Type B pancreatic cell (in vitro differentiated cells): Measurements from ENCODE around the gene NXT2. TPM values are rescaled to one million over a fixed set of nuclear protein-coding genes. Genes with fewer than 3 reads are reported as not detected.

ENCODE experiments used
- DNase-seq: peaks from one replicate; pipeline ENCODE4 v3.0.0; 2021; ENCODE audit warnings: mixed read lengths; ENCODE audit not compliant: unreplicated experiment; ENCODE audit errors: extremely low spot score
- H3K27ac Mint-ChIP-seq: 2 replicates; pipeline ENCODE4 v1.8.0; 2021; ENCODE audit warnings: mild to moderate bottlenecking, mixed read lengths
- H3K27me3 Mint-ChIP-seq: 2 replicates; pipeline ENCODE4 v1.8.0; 2021; ENCODE audit warnings: mixed read lengths
- H3K36me3 Mint-ChIP-seq: 2 replicates; pipeline ENCODE4 v1.8.0; 2021; ENCODE audit warnings: mixed read lengths
- H3K4me1 Mint-ChIP-seq: one replicate; pipeline ENCODE4 v1.8.0; 2021; ENCODE audit warnings: mixed read lengths; ENCODE audit not compliant: unreplicated experiment
- H3K4me3 Mint-ChIP-seq: 2 replicates; pipeline ENCODE4 v1.8.0; 2021; ENCODE audit warnings: mild to moderate bottlenecking, mixed read lengths
- H3K9me3 Mint-ChIP-seq: 2 replicates; pipeline ENCODE4 v1.8.0; 2021; ENCODE audit warnings: mixed read lengths
- total RNA-seq: library from RNA; stranded (reverse); gene quantifications from 2 replicates; pipeline ENCODE4 v1.2.1, GENCODE V29; 2021; ENCODE audit warnings: low replicate concordance
- TF ChIP-seq, protein P1 (sequence below): fragments of 200-600 bp; sonication (generic); conservative IDR thresholded peaks from 2 replicates; pipeline ENCODE4 v1.5.0; 2021; ENCODE audit warnings: antibody characterized with exemption, mild to moderate bottlenecking

The NXT2 gene
- total RNA-seq, 1 donor from 2014 or later: 13.4 TPM

GRCh38 chrX:109585488-109585887 is 48.8 kb downstream of the NXT2 start:
- Mint-ChIP-seq H3K36me3 (no peaks in the 10 kb centered on the region), H3K4me3 (no peak overlapping the region), H3K27me3 (peaks cover 4% of the 10 kb centered on the region), H3K4me1 (no peaks in the 10 kb centered on the region), H3K27ac (no peak overlapping the region), H3K9me3 (no peaks in the 10 kb centered on the region)
- TF ChIP-seq, protein P1, sequence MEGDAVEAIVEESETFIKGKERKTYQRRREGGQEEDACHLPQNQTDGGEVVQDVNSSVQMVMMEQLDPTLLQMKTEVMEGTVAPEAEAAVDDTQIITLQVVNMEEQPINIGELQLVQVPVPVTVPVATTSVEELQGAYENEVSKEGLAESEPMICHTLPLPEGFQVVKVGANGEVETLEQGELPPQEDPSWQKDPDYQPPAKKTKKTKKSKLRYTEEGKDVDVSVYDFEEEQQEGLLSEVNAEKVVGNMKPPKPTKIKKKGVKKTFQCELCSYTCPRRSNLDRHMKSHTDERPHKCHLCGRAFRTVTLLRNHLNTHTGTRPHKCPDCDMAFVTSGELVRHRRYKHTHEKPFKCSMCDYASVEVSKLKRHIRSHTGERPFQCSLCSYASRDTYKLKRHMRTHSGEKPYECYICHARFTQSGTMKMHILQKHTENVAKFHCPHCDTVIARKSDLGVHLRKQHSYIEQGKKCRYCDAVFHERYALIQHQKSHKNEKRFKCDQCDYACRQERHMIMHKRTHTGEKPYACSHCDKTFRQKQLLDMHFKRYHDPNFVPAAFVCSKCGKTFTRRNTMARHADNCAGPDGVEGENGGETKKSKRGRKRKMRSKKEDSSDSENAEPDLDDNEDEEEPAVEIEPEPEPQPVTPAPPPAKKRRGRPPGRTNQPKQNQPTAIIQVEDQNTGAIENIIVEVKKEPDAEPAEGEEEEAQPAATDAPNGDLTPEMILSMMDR: no peak
- no peak for DNase-seq

DNA sequence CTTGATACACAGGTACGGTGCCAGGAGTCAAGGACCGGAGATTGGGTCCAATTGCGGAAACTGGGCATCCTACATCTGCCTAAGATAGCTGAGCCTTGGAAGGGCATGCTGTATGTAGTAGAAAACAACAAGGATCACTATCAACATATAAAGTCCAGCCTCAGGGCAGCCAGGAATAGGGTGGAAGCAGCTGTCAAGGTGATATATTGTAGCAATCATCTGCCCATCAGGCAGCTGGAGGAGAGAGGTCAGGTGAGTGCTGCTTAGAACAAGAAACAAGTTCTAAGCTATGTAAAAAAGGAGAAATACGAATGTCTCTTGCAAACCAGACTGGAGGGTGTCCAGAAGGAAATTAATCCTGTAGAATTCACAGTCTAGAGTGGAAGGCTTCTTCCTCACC is 53.5 kb downstream of the NXT2 start:
- H3K4me3 Mint-ChIP-seq: no peak overlapping the region
- H3K9me3 Mint-ChIP-seq: peaks cover 3% of the 10 kb centered on the region
- TF ChIP-seq, protein P1: no peak
- peaks cover 4% of the 10 kb centered on the region for H3K27me3 Mint-ChIP-seq
- no peaks in the 10 kb centered on the region for H3K4me1 Mint-ChIP-seq
- H3K27ac Mint-ChIP-seq: no peak overlapping the region
- DNase-seq: no peak
- H3K36me3 Mint-ChIP-seq: no peaks in the 10 kb centered on the region

Other genes starting within 250 kb of the NXT2 start
- 0.39 TPM in 1 of 2 replicates, not detected in the other for gene GUCY2F, start 54.8 kb upstream of the NXT2 start, total RNA-seq
- gene KCNE5, start 88.3 kb downstream of the NXT2 start, total RNA-seq: 1.7 and 2.7 TPM in 2 replicates
- gene ACSL4, start 196.4 kb downstream of the NXT2 start, total RNA-seq: 24.7 and 42.9 TPM in 2 replicates